Measurements from ENCODE around the gene ITGA3. TPM values are rescaled to one million over a fixed set of nuclear protein-coding genes. Genes with fewer than 3 reads are reported as not detected.
A peak's percentile ranks its signal among the peaks of the same experiment; 100 is the strongest.

Gene ITGA3
- polyA plus RNA-seq, 1 experiment, result 39.9 TPM

DNA sequence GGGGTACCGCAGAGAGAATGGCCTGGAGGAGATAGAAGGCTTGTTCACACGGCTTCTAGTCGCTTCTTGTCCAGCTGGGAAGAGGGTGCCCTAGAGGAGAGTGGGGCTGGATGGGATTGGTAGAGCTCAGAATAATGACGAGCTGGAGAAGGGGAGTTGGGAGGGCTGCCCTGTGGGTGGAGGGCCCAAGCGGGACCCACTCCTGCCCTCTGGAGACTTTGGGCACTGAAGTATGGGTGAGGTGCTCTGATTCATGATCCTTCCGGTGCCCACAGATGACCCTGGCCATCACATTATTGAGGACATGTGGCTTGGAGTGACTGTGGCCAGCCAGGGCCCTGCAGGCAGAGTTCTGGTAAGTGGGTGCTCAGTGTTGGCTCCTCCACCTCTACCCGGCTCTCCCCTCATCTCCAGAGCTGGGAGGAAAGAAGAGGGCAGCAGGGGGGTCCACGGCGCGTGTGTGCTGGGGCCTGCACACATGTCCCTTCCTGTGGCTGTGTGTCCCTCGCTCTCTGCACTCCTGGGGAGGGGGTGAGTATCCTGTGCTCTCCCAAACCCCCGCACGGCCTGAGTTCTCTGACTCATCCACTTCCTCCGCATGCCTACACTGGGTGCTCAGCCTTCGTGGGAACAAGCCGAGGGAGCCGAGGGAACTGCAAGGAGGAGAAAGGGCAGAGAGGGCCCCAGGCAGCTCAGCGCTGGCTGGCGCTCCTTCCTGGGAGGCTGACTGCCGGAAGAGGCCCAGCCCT lies 8.5 kb downstream of the ITGA3 start:
- CTCF ChIA-PET, result interaction anchor here (0.7 to 4.9 kb wide), 4 partner anchors 9 to 38 kb away, joined by 3 to 40 read pairs (median 6); partner anchors contain the start of gene PDK2
- DNase-seq (ENCODE audit: low read depth, low spot score), result peak; percentile 85

DNA sequence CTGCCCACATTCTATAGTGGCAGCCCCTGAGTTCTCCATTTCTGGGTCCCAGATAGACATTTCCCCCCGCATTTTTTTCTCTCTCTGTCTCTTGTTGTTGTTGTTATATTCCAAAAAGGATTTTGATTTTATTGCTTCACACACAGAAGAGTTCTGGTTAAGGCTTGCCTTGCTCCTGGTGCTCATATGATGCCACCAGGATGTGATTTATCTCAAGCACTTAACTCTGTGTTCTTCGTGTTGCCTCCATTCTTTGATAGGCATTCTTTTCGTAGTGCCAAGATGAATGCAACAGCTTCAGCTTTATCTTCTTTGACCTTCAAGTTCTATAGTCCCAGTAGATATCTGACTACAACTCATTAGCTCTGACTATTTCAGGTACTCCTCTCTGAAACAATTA lies 9.1 kb downstream of the ITGA3 start:
- ChIA-PET CTCF (interaction anchor here (0.7 to 4.9 kb wide), 4 partner anchors 8 to 38 kb away, joined by 3 to 40 read pairs (median 12); partner anchors contain the start of gene PDK2), POLR2A (no interaction called here)
- H3K27ac ChIP-seq (ENCODE audit: low read depth, low read length), result peak overlapping the region; percentile 98
- no peak for DNase-seq (ENCODE audit: low read depth, low spot score)
- TF ChIP-seq, protein P1, sequence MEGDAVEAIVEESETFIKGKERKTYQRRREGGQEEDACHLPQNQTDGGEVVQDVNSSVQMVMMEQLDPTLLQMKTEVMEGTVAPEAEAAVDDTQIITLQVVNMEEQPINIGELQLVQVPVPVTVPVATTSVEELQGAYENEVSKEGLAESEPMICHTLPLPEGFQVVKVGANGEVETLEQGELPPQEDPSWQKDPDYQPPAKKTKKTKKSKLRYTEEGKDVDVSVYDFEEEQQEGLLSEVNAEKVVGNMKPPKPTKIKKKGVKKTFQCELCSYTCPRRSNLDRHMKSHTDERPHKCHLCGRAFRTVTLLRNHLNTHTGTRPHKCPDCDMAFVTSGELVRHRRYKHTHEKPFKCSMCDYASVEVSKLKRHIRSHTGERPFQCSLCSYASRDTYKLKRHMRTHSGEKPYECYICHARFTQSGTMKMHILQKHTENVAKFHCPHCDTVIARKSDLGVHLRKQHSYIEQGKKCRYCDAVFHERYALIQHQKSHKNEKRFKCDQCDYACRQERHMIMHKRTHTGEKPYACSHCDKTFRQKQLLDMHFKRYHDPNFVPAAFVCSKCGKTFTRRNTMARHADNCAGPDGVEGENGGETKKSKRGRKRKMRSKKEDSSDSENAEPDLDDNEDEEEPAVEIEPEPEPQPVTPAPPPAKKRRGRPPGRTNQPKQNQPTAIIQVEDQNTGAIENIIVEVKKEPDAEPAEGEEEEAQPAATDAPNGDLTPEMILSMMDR (IDR thresholded peaks at IDR 0.05; ENCODE audit: low read depth, low read length), result no peak
- H3K9me3 ChIP-seq (ENCODE audit: control insufficient read depth, insufficient read depth, low read length), result no peaks in the 10 kb centered on the region
- H3K4me3 ChIP-seq (ENCODE audit: low read depth, low read length), result no peak overlapping the region
- no peaks in the 10 kb centered on the region for H3K27me3 ChIP-seq (ENCODE audit: control insufficient read depth, insufficient read depth, low read length)

More for the DNA sequence above, 8.5 kb downstream of the ITGA3 start:
- TF ChIP-seq, protein P1 (IDR thresholded peaks at IDR 0.05; ENCODE audit: low read depth, low read length), result no peak
- Histone ChIP-seq H3K27me3 (ENCODE audit: control insufficient read depth, insufficient read depth, low read length) (no peaks in the 10 kb centered on the region), H3K9me3 (ENCODE audit: control insufficient read depth, insufficient read depth, low read length) (no peaks in the 10 kb centered on the region), H3K27ac (ENCODE audit: low read depth, low read length) (peak overlapping the region; percentile 98), H3K4me3 (ENCODE audit: low read depth, low read length) (no peak overlapping the region)
- POLR2A ChIA-PET, result interaction anchor here (1.1 kb wide), 1 partner anchor 36 kb away, joined by 3 read pairs; no protein-coding TSS in a partner anchor

- ChIA-PET POLR2A (no interaction called here), CTCF (interaction anchor here (0.9 to 4.9 kb wide), 4 partner anchors 11 to 40 kb away, joined by 4 to 40 read pairs (median 11); partner anchors contain the start of genes ITGA3 and PDK2)
- DNase-seq (ENCODE audit: low read depth, low spot score), result no peak
- no peak overlapping the region for H3K4me3 ChIP-seq (ENCODE audit: low read depth, low read length)
- H3K27me3 ChIP-seq (ENCODE audit: control insufficient read depth, insufficient read depth, low read length), result no peaks in the 10 kb centered on the region
- TF ChIP-seq, protein P1 (IDR thresholded peaks at IDR 0.05; ENCODE audit: low read depth, low read length), result no peak
- H3K27ac ChIP-seq (ENCODE audit: low read depth, low read length), result no peak overlapping the region
- peaks cover 6% of the 10 kb centered on the region; the same call in 1 of the 2 replicates for H3K9me3 ChIP-seq (ENCODE audit: control insufficient read depth, insufficient read depth, low read length)
These were observed 11.1 kb downstream of the ITGA3 start for GRCh38 chr17:50066995-50067394.

- no peak overlapping the region for H3K27ac ChIP-seq (ENCODE audit: low read depth, low read length)
- POLR2A ChIA-PET, result no interaction called here
These were observed 12.1 kb downstream of the ITGA3 start for GRCh38 chr17:50067996-50068395.

More at GRCh38 chr17:50067996-50068395, 12.1 kb downstream of the ITGA3 start:
- Histone ChIP-seq H3K9me3 (ENCODE audit: control insufficient read depth, insufficient read depth, low read length) (peaks cover 6% of the 10 kb centered on the region; the same call in 1 of the 2 replicates), H3K27me3 (ENCODE audit: control insufficient read depth, insufficient read depth, low read length) (no peaks in the 10 kb centered on the region), H3K4me3 (ENCODE audit: low read depth, low read length) (no peak overlapping the region)
- DNase-seq (ENCODE audit: low read depth, low spot score), result no peak
- TF ChIP-seq, protein P1 (IDR thresholded peaks at IDR 0.05; ENCODE audit: low read depth, low read length), result no peak
- CTCF ChIA-PET, result interaction anchor here (1.5 to 4.9 kb wide), 3 partner anchors 19 to 41 kb away, joined by 7 to 40 read pairs (median 15); partner anchors contain the start of gene PDK2
